GM23248 (cell line): Measurements from ENCODE around the gene MEA1. TPM values are rescaled to one million over a fixed set of nuclear protein-coding genes. Genes with fewer than 3 reads are reported as not detected.

Source experiments
- DNase-seq: peaks from one replicate; pipeline ENCODE4 v3.0.0-alpha.2; 2015
- H2AFZ ChIP-seq: fragments of 200-600 bp; sonication (generic); 2 replicates; pipeline ENCODE4 v1.6.1; 2016; ENCODE audit warnings: antibody characterized with exemption
- H3F3A ChIP-seq: fragments of 200-600 bp; sonication (generic); 2 replicates; pipeline ENCODE4 v1.6.1; 2016; ENCODE audit warnings: mild to moderate bottlenecking, antibody characterized with exemption, mixed run types; ENCODE audit not compliant: insufficient read depth
- H3K27ac ChIP-seq: fragments of 200-600 bp; sonication (generic); 2 replicates; pipeline ENCODE4 v1.5.1; 2016; ENCODE audit warnings: mild to moderate bottlenecking
- H3K27me3 ChIP-seq: fragments of 200-600 bp; sonication (generic); replicated peaks from 2 replicates; pipeline ENCODE4 v1.6.1; 2016; ENCODE audit warnings: mild to moderate bottlenecking; ENCODE audit not compliant: insufficient read depth
- H3K36me3 ChIP-seq: fragments of 200-600 bp; sonication (generic); 2 replicates; pipeline ENCODE4 v1.6.1; 2016; ENCODE audit warnings: low read depth, mild to moderate bottlenecking
- H3K4me1 ChIP-seq: fragments of 200-600 bp; sonication (generic); 2 replicates; pipeline ENCODE4 v1.6.1; 2016; ENCODE audit warnings: mild to moderate bottlenecking; ENCODE audit not compliant: insufficient read depth
- H3K4me2 ChIP-seq: fragments of 200-600 bp; sonication (generic); one replicate; pipeline ENCODE4 v1.6.1; 2016; ENCODE audit warnings: mild to moderate bottlenecking; ENCODE audit not compliant: unreplicated experiment
- H3K4me3 ChIP-seq: fragments of 200-600 bp; sonication (generic); 2 replicates; pipeline ENCODE4 v1.5.1; 2016; ENCODE audit warnings: mild to moderate bottlenecking
- H3K79me2 ChIP-seq: fragments of 200-600 bp; sonication (generic); 2 replicates; pipeline ENCODE4 v1.6.1; 2016; ENCODE audit warnings: mild to moderate bottlenecking; ENCODE audit not compliant: insufficient read depth
- H3K9ac ChIP-seq: fragments of 200-600 bp; sonication (generic); 2 replicates; pipeline ENCODE4 v1.6.1; 2016; ENCODE audit warnings: mild to moderate bottlenecking
- H3K9me2 ChIP-seq: fragments of 200-600 bp; sonication (generic); 2 replicates; pipeline ENCODE4 v1.6.1; 2016; ENCODE audit warnings: mixed run types, mild to moderate bottlenecking, moderate library complexity; ENCODE audit not compliant: insufficient read depth
- H3K9me3 ChIP-seq: fragments of 200-600 bp; sonication (generic); one replicate; pipeline ENCODE4 v1.6.1; 2017; ENCODE audit warnings: low read depth
- H4K20me1 ChIP-seq: fragments of 200-600 bp; sonication (generic); 2 replicates; pipeline ENCODE4 v1.6.0; 2016; ENCODE audit not compliant: insufficient read depth
- EZH2 ChIP-seq: fragments of 200-600 bp; sonication (generic); IDR thresholded peaks from 2 replicates; pipeline ENCODE4 v1.6.1; 2018; ENCODE audit warnings: antibody characterized with exemption, mild to moderate bottlenecking; ENCODE audit not compliant: insufficient read depth, poor library complexity, severe bottlenecking
- EZH2phosphoT487 ChIP-seq: fragments of 200-600 bp; sonication (generic); IDR thresholded peaks from 2 replicates; pipeline ENCODE4 v1.6.1; 2018; ENCODE audit warnings: antibody characterized with exemption, moderate library complexity, mild to moderate bottlenecking, low read depth; ENCODE audit not compliant: insufficient read depth
- WGBS, 2 experiments: methylation state at CpG; one replicate each; pipeline ENCODE4 v1.1.6; 2015 to 2017; ENCODE audit warnings: low lambda C conversion rate in 2 of 2, low coverage in 1 of 2; ENCODE audit errors: missing lambda C conversion rate in 2 of 2; 5-methylcytosine and 5-hydroxymethylcytosine counted together
- in situ Hi-C: fragments of 300-500 bp; cut with MboI; formaldehyde crosslinking; loops from 2 replicates; pipeline ENCODE4 v1.15.0; 2020
- polyA plus RNA-seq: library from polyadenylated mRNA; unstranded; fragments of >200 nt; fragmentation: Nextera tagmentation; extraction: Ambion mirVana; gene quantifications from 2 replicates; pipeline ENCODE4 v1.2.1, GENCODE V29; 2016
- total RNA-seq: library from RNA; depleted of rRNA; stranded (reverse); fragments of >200 nt; shearing (Covaris generic); gene quantifications from 2 replicates; pipeline ENCODE4 v1.2.3, GENCODE V29; 2014

The MEA1 gene
- total and polyA plus RNA-seq, 2 experiments from 2014 or later = 100 to 171 TPM

- in situ Hi-C loops = no loop called here
- Histone ChIP-seq H2AFZ (no peak overlapping the region), H4K20me1 (no peaks in the 10 kb centered on the region), H3K27ac (no peak overlapping the region), H3K9ac (no peak overlapping the region), H3F3A (peaks cover under 1% of the 10 kb centered on the region; the same call in 1 of the 2 replicates), H3K4me3 (no peak overlapping the region), H3K9me3 (no peaks in the 10 kb centered on the region), H3K9me2 (no peaks in the 10 kb centered on the region), H3K36me3 (peaks cover 9% of the 10 kb centered on the region; the same call in 1 of the 2 replicates), H3K4me2 (no peak overlapping the region), H3K4me1 (no peaks in the 10 kb centered on the region), H3K27me3 (no peaks in the 10 kb centered on the region), H3K79me2 (no peaks in the 10 kb centered on the region)
- DNase-seq = no peak
- 91 to 93% methylated on average over 18 of the region's 18 CpGs for WGBS, 2 experiments
- TF ChIP-seq EZH2 = no peak
- TF ChIP-seq EZH2phosphoT487 = no peak
Observed at GRCh38 chr6:43040542-43041257, 27.0 kb upstream of the MEA1 start.

DNA sequence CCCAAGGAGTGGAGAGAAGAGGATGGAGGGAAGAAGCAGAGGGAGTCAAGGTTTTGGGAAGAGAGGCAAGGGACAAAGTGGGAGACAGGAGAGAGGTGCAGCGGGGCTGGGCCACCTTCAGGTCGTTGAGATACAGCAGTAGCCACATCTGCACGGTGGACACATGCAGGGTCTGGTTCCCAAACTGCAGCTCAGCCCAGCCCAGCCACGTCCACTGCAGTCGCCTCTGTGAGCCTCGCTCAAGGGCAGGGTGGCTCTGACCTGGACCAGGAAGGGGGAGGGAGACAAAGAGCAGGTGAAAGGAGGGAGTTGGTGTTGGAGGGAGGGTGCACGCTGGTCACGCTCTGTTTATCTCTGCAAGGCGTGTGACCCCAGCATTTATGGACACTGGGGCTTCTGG, 25.0 kb upstream of the MEA1 start:
- H3K36me3 ChIP-seq = peaks cover 9% of the 10 kb centered on the region; the same call in 1 of the 2 replicates
- no peak overlapping the region for H3K4me3 ChIP-seq
- TF ChIP-seq EZH2phosphoT487 (no peak), EZH2 (no peak)
- H4K20me1 ChIP-seq = no peaks in the 10 kb centered on the region
- in situ Hi-C loops = no loop called here
- no peaks in the 10 kb centered on the region for H3K9me2 ChIP-seq
- peaks cover 7% of the 10 kb centered on the region; the same call in 1 of the 2 replicates for H3F3A ChIP-seq
- H3K9ac ChIP-seq = no peak overlapping the region
- H3K4me1 ChIP-seq = no peaks in the 10 kb centered on the region
- H2AFZ ChIP-seq = no peak overlapping the region
- no peak for DNase-seq
- H3K9me3 ChIP-seq = no peaks in the 10 kb centered on the region
- H3K79me2 ChIP-seq = no peaks in the 10 kb centered on the region
- no peaks in the 10 kb centered on the region for H3K27me3 ChIP-seq
- no peak overlapping the region for H3K4me2 ChIP-seq
- 80 to 82% methylated on average over 9 of the region's 9 CpGs for WGBS, 2 experiments
- H3K27ac ChIP-seq = no peak overlapping the region

- no peaks in the 10 kb centered on the region for H4K20me1 ChIP-seq
- in situ Hi-C loops = no loop called here
Observed at GRCh38 chr6:43037706-43038105, 24.0 kb upstream of the MEA1 start.

GRCh38 chr6:43037197-43037596, 23.5 kb upstream of the MEA1 start:
- WGBS, 2 experiments = 56 to 62% methylated on average over 5 of the region's 5 CpGs
- H3K79me2 ChIP-seq = no peaks in the 10 kb centered on the region
- H3K4me1 ChIP-seq = no peaks in the 10 kb centered on the region
- no peaks in the 10 kb centered on the region for H3K9me2 ChIP-seq
- in situ Hi-C loops = no loop called here
- H3K27ac ChIP-seq = no peak overlapping the region
- no peak for DNase-seq
- TF ChIP-seq EZH2phosphoT487 = no peak
- TF ChIP-seq EZH2 = no peak
- H3F3A ChIP-seq = peaks cover 21% of the 10 kb centered on the region; the same call in 1 of the 2 replicates
- no peak overlapping the region for H3K4me2 ChIP-seq
- H2AFZ ChIP-seq = no peak overlapping the region
- H3K4me3 ChIP-seq = no peak overlapping the region
- H4K20me1 ChIP-seq = no peaks in the 10 kb centered on the region
- H3K9me3 ChIP-seq = no peaks in the 10 kb centered on the region
- H3K27me3 ChIP-seq = no peaks in the 10 kb centered on the region
- no peaks in the 10 kb centered on the region; the same call in 1 of the 2 replicates for H3K36me3 ChIP-seq
- H3K9ac ChIP-seq = no peak overlapping the region

More at GRCh38 chr6:43037706-43038105, 24.0 kb upstream of the MEA1 start:
- TF ChIP-seq EZH2phosphoT487 (no peak), EZH2 (no peak)
- H3K4me3 ChIP-seq = no peak overlapping the region
- no peaks in the 10 kb centered on the region for H3K27me3 ChIP-seq
- H3K79me2 ChIP-seq = no peaks in the 10 kb centered on the region
- no peaks in the 10 kb centered on the region for H3K4me1 ChIP-seq
- peaks cover 4% of the 10 kb centered on the region; the same call in 1 of the 2 replicates for H3K36me3 ChIP-seq
- no peaks in the 10 kb centered on the region for H3K9me2 ChIP-seq
- H2AFZ ChIP-seq = no peak overlapping the region
- WGBS, 2 experiments = 85 to 94% methylated on average over 8 to 9 of the region's 9 CpGs
- peaks cover 16% of the 10 kb centered on the region; the same call in 1 of the 2 replicates for H3F3A ChIP-seq
- H3K9me3 ChIP-seq = no peaks in the 10 kb centered on the region
- no peak overlapping the region for H3K9ac ChIP-seq
- H3K27ac ChIP-seq = no peak overlapping the region
- no peak for DNase-seq
- no peak overlapping the region for H3K4me2 ChIP-seq
